Activated naive CD4-positive, alpha-beta T cell treated with anti-CD3 and anti-CD28 coated beads, Interleukin-2, amount 50 U/mL, for 24 hours (primary cell): ENCODE measurements around the gene MSMP.

ENCODE experiments used
- H3K27ac Mint-ChIP-seq: one replicate; pipeline ENCODE4 v1.8.0; 2021; ENCODE audit warnings: mild to moderate bottlenecking, mixed read lengths
- H3K27me3 Mint-ChIP-seq: one replicate; pipeline ENCODE4 v1.8.0; 2021; ENCODE audit warnings: mixed read lengths
- H3K36me3 Mint-ChIP-seq: one replicate; pipeline ENCODE4 v1.8.0; 2021; ENCODE audit warnings: mixed read lengths
- H3K4me1 Mint-ChIP-seq: one replicate; pipeline ENCODE4 v1.8.0; 2021; ENCODE audit warnings: mixed read lengths
- H3K4me3 Mint-ChIP-seq: one replicate; pipeline ENCODE4 v1.8.0; 2021; ENCODE audit warnings: mild to moderate bottlenecking, mixed read lengths
- H3K9me3 Mint-ChIP-seq: one replicate; pipeline ENCODE4 v1.8.0; 2021; ENCODE audit warnings: mixed read lengths

MSMP gene

GRCh38 chr9:35757226-35757891 is 3.3 kb upstream of the MSMP start:
- peaks cover 10% of the 10 kb centered on the region for H3K36me3 Mint-ChIP-seq
- H3K4me3 Mint-ChIP-seq, result peak overlapping the region; percentile 93
- peak overlapping the region; percentile 85 for H3K27ac Mint-ChIP-seq
- H3K9me3 Mint-ChIP-seq, result no peaks in the 10 kb centered on the region
- H3K27me3 Mint-ChIP-seq, result no peaks in the 10 kb centered on the region
- peaks cover 49% of the 10 kb centered on the region for H3K4me1 Mint-ChIP-seq

DNA sequence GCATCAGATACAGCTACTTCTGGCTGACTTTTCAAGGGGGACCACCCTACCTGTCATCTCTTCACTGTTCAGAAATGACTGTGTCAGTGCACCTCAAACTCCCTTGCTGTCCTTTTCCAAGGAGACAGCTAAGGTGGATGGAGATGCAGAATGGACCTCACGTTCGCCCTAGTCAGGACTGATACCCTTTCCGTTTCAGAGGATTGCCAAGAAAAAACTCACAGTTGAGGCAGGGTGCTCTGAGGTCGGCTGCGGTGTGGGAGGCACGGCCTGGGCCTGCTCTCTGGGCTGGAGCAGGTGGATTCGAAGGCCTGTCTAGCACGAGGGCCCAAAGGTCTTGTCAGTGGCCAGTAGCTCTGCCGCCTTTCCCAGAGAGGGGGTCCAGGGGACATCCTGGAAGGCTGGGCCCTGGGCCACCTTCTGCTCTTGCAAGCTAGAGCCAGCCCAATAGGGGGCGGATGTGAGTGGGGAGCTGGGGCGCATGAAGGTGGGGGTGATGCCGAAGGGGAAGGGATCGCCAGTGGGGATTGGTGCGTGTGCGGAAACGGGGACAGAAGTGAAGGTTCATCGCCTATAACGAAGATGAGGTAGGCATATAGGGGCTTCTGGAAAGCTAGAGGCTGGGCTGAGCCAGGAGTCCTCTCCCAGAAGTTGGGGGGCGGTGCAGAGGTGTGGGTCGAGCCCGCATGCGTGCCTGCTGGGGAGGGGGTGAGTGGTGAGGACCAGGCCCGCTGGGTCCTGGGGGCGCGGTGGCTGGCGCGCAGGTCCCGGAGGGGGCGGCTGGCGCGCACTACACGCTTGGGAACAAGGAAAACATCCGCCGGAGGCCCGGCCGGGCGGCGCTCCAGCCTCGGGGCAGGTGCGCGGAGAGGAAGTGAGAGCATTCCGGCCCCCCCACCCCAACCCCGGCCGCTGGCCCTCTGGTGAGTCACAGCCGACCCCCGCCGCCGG is 2.5 kb upstream of the MSMP start:
- peak overlapping the region; percentile 93 for H3K4me3 Mint-ChIP-seq
- peak overlapping the region; percentile 97 for H3K27ac Mint-ChIP-seq
- no peaks in the 10 kb centered on the region for H3K9me3 Mint-ChIP-seq
- peaks cover 13% of the 10 kb centered on the region for H3K36me3 Mint-ChIP-seq
- H3K27me3 Mint-ChIP-seq, result no peaks in the 10 kb centered on the region
- peaks cover 43% of the 10 kb centered on the region for H3K4me1 Mint-ChIP-seq

DNA sequence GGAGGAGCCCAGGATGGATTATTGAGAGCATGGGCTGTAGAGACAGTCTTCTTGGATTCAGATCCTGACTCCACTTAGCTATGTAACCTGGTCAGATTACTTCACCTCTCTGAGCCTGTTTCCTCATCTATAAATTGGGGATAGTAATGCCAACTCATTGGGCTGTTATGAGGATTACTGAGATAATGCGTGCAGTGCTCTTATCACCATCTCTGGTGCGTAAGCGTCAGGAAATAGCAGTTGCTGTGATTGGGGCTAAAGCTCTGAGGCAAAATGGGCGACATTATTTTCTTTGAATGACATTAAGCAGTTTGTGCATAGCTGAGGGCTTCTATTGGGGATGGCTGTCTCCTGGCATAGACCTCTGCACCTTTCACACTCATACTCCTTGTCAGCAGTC is 995 bp upstream of the MSMP start:
- Mint-ChIP-seq H3K36me3 (peaks cover 10% of the 10 kb centered on the region), H3K4me3 (no peak overlapping the region), H3K27me3 (no peaks in the 10 kb centered on the region), H3K27ac (no peak overlapping the region), H3K4me1 (peaks cover 33% of the 10 kb centered on the region), H3K9me3 (no peaks in the 10 kb centered on the region)

DNA sequence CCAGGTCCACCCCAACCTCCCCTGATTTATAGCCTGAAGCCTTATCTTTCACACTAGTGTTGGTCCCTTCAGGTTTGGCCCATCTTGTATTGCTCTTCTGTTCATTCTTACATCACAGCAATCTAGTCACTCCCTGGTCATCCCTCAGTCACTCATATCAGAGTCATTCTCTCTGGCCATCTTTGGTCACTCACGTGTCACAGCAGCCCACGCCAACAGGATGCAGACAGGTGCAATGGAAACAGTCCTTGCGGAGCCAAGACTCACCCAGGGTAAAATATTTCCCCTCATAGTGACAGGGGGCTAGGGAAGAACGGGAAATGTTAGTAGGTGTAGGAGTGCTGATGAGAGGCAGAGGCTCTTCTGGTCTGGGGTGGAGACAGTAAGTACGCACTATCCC is 610 bp downstream of the MSMP start:
- Mint-ChIP-seq H3K27ac (peak overlapping the region; percentile 70), H3K4me1 (peaks cover 26% of the 10 kb centered on the region), H3K9me3 (no peaks in the 10 kb centered on the region), H3K4me3 (no peak overlapping the region), H3K27me3 (no peaks in the 10 kb centered on the region), H3K36me3 (peaks cover 10% of the 10 kb centered on the region)

DNA sequence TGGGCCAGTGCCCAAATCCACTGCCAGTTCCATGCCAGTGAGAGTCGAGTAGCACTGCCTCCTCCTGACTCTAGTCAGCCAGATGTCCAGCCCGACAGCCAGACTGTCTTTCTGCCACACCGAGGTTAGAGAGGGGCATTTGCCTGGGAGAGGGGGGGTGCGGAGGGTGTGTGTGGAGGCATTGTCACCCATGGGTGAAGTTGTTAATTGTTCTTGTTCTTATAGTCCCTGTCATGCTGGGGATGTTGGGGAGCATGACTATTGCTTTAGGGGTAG is 3.9 kb downstream of the MSMP start:
- Mint-ChIP-seq H3K27me3 (no peaks in the 10 kb centered on the region), H3K36me3 (peaks cover 12% of the 10 kb centered on the region), H3K4me3 (peak overlapping the region; percentile 92), H3K27ac (no peak overlapping the region), H3K4me1 (peaks cover 37% of the 10 kb centered on the region), H3K9me3 (no peaks in the 10 kb centered on the region)

DNA sequence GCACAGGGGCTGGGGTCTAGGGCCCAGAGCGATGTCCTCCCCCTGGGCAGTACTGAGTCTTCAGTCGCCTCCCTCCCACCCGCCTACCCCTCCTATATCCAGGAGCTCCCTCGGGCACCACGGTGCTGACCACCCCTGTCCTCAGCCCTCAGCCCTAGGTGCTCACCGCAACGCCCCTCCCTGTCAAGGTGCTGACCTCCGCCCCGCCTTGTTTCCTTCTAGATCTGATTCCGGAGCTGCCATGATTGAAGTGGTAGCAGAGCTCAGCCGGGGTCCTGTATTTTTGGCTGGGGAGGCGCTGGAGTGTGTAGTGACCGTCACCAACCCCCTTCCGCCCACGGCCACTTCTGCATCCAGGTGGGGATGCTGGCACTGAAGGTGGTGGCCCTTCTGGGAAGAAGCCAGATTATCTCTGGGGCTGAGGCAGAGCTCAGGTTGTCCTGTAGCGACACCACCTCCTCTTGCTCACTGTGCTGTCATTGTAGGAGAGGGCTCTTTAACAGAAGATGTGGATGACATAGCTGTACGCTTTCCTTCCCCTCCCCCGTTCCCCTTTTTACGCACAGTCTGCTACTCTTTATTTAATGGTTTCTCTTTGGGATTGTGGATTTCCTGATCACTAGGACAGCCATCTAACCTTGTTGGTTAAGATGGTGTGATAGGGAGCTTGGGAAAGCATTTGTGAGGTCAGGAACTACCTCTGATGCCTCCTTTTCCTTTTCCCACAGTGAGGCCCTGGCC is 4.4 kb downstream of the MSMP start:
- Mint-ChIP-seq H3K9me3 (no peaks in the 10 kb centered on the region), H3K4me1 (peaks cover 37% of the 10 kb centered on the region), H3K27ac (peak overlapping the region; percentile 87), H3K36me3 (peaks cover 12% of the 10 kb centered on the region), H3K4me3 (peak overlapping the region; percentile 92), H3K27me3 (no peaks in the 10 kb centered on the region)

DNA sequence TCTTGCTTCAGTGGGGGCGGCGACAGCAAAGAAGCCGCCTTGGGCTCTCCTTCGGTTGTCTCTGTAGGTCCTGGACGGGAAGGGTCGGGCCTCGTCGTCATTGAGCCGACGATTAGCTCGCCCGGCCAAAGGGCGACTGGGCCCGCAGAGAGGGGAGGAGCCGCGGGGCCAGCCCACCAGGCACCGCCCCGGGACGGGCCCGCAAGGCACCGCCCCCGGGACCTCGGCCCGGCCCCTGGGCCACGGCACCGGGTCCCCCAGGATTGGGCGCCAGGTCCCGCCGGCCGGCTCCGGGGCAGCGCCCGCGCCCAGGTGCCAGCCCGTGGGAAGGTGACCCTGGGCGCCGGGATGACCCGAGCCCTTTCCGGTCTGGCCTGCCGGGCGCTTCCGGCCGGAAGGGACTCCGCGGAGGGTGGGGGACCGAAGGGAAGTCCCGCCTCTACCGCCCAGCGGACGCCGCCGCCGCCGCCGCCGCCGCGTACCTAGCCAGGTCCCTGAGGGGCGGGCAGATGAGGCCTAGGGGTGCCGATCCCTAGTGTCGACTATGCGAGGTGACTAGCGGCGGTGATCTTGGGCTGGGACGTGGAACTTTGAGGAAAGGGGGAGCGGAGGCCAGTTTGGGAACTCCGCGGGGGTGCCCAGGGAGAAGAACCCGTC is 5.1 kb downstream of the MSMP start, which contains the start of the genes GBA2 and RGP1:
GBA2 (minus strand) TSS at position 371 of the 657 bp plus-strand sequence. CDS start 524 bp downstream, outside the sequence.
RGP1 (plus strand) TSS at position 430 of the 657 bp plus-strand sequence. CDS start 469 bp downstream, outside the sequence.
- Mint-ChIP-seq H3K36me3 (peaks cover 12% of the 10 kb centered on the region), H3K27ac (peak within 1 kb of the TSS; percentile 87), H3K27me3 (no peaks in the 10 kb centered on the region), H3K4me3 (peak within 1 kb of the TSS; percentile 92), H3K4me1 (peaks cover 37% of the 10 kb centered on the region), H3K9me3 (no peaks in the 10 kb centered on the region)

DNA sequence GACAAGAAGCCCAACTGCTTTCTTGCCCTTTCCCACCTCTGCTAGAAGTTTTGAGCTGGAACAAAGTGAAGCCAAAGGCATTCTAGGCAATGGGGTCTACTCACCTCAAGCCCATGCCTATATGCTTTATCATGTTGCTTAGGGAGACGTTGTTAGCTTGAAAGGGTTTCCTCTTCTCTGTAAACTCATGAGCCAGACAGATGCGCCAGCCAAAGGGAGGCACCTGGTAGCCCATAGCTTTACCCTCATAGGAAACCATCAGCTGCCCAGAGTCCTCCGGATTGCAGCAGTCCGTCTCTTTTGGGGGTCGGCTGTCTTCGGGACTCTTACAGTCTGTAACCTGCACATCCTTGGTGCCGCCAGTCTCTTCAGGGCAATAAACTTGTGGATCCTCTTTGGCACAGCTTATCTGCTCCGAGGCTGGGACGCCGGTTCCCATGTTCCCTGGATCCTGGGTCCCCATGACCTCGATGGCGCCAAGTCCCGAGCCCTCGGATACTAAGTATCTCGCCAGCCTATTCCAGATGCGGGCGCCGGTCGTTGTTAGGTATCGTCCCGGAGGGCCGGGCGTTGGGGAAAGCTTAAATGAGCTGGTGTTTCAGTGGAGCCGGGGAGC is 5.7 kb downstream of the MSMP start:
- H3K27me3 Mint-ChIP-seq, result no peaks in the 10 kb centered on the region
- H3K4me3 Mint-ChIP-seq, result peak overlapping the region; percentile 91
- peaks cover 37% of the 10 kb centered on the region for H3K4me1 Mint-ChIP-seq
- H3K36me3 Mint-ChIP-seq, result peaks cover 7% of the 10 kb centered on the region
- H3K9me3 Mint-ChIP-seq, result no peaks in the 10 kb centered on the region
- peak overlapping the region; percentile 83 for H3K27ac Mint-ChIP-seq

GRCh38 chr9:35746583-35746982 is 7.5 kb downstream of the MSMP start:
- H3K27ac Mint-ChIP-seq, result no peak overlapping the region
- H3K4me3 Mint-ChIP-seq, result peak overlapping the region; percentile 91
- no peaks in the 10 kb centered on the region for H3K9me3 Mint-ChIP-seq
- H3K27me3 Mint-ChIP-seq, result no peaks in the 10 kb centered on the region
- peaks cover 47% of the 10 kb centered on the region for H3K4me1 Mint-ChIP-seq
- H3K36me3 Mint-ChIP-seq, result peaks cover 2% of the 10 kb centered on the region

- H3K4me3 Mint-ChIP-seq, result peak overlapping the region; percentile 63
- H3K4me1 Mint-ChIP-seq, result peaks cover 47% of the 10 kb centered on the region
- H3K27me3 Mint-ChIP-seq, result no peaks in the 10 kb centered on the region
- H3K27ac Mint-ChIP-seq, result peak overlapping the region; percentile 59
- peaks cover 2% of the 10 kb centered on the region for H3K36me3 Mint-ChIP-seq
- no peaks in the 10 kb centered on the region for H3K9me3 Mint-ChIP-seq
Measured at GRCh38 chr9:35745569-35745968, 8.5 kb downstream of the MSMP start.

DNA sequence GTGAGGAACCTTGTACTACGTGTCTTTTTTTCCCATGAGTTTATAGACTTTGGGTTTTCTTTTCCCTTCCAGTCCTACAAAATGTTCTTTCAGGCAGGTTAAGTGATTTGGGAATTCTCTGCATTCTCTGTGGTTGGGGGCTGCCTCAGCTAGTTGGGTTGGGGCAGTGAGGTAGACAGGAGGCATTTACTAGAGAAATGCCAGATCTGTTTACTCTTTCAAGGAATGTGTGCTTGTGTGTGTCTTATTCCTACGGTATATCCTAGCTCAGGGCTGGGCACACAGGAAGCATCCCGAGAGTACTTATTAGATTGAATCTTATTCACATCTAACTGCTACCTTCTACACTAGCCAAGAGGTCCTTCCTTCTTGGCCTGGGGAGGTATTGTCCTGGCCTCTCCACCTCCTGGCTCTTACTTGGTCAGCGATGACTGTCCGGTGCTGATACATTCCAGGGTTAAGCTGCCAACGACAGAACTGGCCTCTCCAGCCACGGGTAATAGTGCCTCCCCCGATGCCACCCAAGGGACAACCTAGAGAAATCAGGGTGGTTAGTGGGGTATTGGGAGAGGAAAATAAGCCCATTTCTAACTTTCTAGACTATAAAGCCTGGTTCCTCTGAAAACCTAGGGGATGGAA is 10.1 kb downstream of the MSMP start:
- no peak overlapping the region for H3K27ac Mint-ChIP-seq
- no peaks in the 10 kb centered on the region for H3K27me3 Mint-ChIP-seq
- peaks cover 2% of the 10 kb centered on the region for H3K36me3 Mint-ChIP-seq
- H3K4me1 Mint-ChIP-seq, result peaks cover 40% of the 10 kb centered on the region
- no peak overlapping the region for H3K4me3 Mint-ChIP-seq
- H3K9me3 Mint-ChIP-seq, result no peaks in the 10 kb centered on the region

GRCh38 chr9:35743452-35743851 is 10.6 kb downstream of the MSMP start:
- Mint-ChIP-seq H3K4me3 (no peak overlapping the region), H3K9me3 (no peaks in the 10 kb centered on the region), H3K27me3 (no peaks in the 10 kb centered on the region), H3K4me1 (peaks cover 40% of the 10 kb centered on the region), H3K36me3 (peaks cover 2% of the 10 kb centered on the region), H3K27ac (no peak overlapping the region)

DNA sequence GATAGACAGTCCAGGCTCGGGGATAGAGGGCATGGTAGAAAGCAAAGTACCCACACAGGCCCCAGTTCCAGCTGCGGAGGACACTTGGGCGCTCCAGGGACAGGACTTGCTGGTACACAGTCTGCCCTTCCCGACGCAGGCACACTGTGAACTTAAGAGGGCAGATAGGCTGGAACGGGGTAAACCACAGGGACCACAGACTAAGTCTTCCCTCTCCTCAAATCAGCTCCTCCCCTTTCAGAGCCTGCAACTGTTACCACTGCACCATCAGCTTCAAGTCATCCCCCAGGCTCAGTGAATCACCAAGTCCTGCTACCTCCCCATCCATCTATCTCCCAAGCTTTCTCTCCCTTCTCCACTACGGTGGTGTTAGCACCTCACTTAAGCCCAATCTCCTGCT is 12.3 kb downstream of the MSMP start:
- H3K9me3 Mint-ChIP-seq, result no peaks in the 10 kb centered on the region
- no peaks in the 10 kb centered on the region for H3K27me3 Mint-ChIP-seq
- H3K4me1 Mint-ChIP-seq, result peaks cover 24% of the 10 kb centered on the region
- H3K36me3 Mint-ChIP-seq, result peaks cover 2% of the 10 kb centered on the region
- H3K4me3 Mint-ChIP-seq, result no peak overlapping the region
- H3K27ac Mint-ChIP-seq, result no peak overlapping the region

DNA sequence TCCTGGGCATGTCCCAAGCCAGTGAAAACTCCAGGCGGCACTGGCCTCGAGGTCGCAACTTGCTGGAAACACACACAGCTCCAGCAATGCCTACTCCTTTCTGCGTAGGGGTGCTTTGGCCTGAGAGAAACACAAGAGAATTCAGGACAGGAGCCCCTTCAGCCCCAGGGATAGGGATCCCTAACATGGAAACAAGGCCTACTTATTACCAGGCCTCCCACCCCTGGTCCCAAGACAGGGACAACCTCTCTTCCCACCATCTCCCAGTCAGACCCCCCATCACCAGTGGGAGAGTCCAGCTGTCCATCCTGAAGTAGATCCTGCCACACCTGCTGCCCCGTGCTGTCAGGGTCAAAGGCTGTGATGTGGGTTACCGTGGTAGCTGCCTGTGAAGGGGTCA is 13.8 kb downstream of the MSMP start:
- Mint-ChIP-seq H3K36me3 (peaks cover 4% of the 10 kb centered on the region), H3K27ac (no peak overlapping the region), H3K9me3 (no peaks in the 10 kb centered on the region), H3K4me1 (peaks cover 19% of the 10 kb centered on the region), H3K4me3 (no peak overlapping the region), H3K27me3 (no peaks in the 10 kb centered on the region)
